22Rv1 (cell line): ENCODE data around the gene SELENOP.

ENCODE experiments used
- CTCF ChIP-seq: fragments of 450-650 bp; IDR thresholded peaks from 2 replicates; pipeline ENCODE4 v1.5.1; 2017; ENCODE audit warnings: mild to moderate bottlenecking
- ZFX ChIP-seq: fragments of 450-650 bp; IDR thresholded peaks from 2 replicates; pipeline ENCODE4 v1.6.1; 2017; ENCODE audit warnings: antibody characterized with exemption, borderline replicate concordance

- TF ChIP-seq ZFX = no peak
- no peak for TF ChIP-seq CTCF
These were observed 5.5 kb downstream of the SELENOP start for GRCh38 chr5:42806004-42806700.
